CD4-positive, alpha-beta T cell (primary cell): Measurements from ENCODE around the gene NRN1L. TPM values are rescaled to one million over a fixed set of nuclear protein-coding genes. Genes with fewer than 3 reads are reported as not detected.

ENCODE experiments used
- ATAC-seq: fragments of 200-7000 bp; cut with Tn5 transposase; one replicate; pipeline ENCODE4 v1.10.0; 2022; ENCODE audit warnings: mild to moderate bottlenecking; ENCODE audit not compliant: poor library complexity
- CTCF ChIA-PET: fragments of 350-600 bp; sonication (Branson Sonifier 250); formaldehyde crosslinking; loops from one replicate; lab custom pipeline; 2021; ENCODE audit warnings: antibody characterized with exemption, inconsistent platforms; lab: Charles Lee
- POLR2A ChIA-PET: fragments of 350-600 bp; sonication (Branson Sonifier 250); formaldehyde crosslinking; loops from one replicate; lab custom pipeline; 2021; ENCODE audit warnings: antibody characterized with exemption, inconsistent platforms; lab: Charles Lee
- DNase-seq, 14 experiments: peaks; one replicate each; pipeline ENCODE4 v3.0.0-alpha.2; 2013 to 2020; ENCODE audit warnings: mixed read lengths in 2 of 14
- H3K27ac ChIP-seq, 2 donors: one replicate each; pipeline versions ENCODE4 v1.5.1 to v1.7.0; 2013; ENCODE audit warnings: low read length in 2 of 2, low read depth in 1 of 2, mild to moderate bottlenecking in 1 of 2
- H3K27me3 ChIP-seq, 2 experiments: 1 replicate in 1 of 2; 2 replicates in 1 of 2; pipeline versions ENCODE4 v1.6.1 to v1.7.0; 2013; ENCODE audit warnings: low read length in 2 of 2, control low read depth in 1 of 2, mild to moderate bottlenecking in 1 of 2, moderate library complexity in 1 of 2; ENCODE audit not compliant: insufficient read depth in 2 of 2, control insufficient read depth in 1 of 2
- H3K36me3 ChIP-seq: one replicate; pipeline ENCODE4 v1.6.1; 2013; ENCODE audit warnings: low read length, control low read depth; ENCODE audit not compliant: insufficient read depth
- H3K4me1 ChIP-seq: one replicate; pipeline ENCODE4 v1.6.1; 2013; ENCODE audit warnings: low read length, control low read depth; ENCODE audit not compliant: insufficient read depth
- H3K4me3 ChIP-seq: one replicate; pipeline ENCODE4 v1.5.1; 2013; ENCODE audit warnings: mild to moderate bottlenecking, low read length, moderate library complexity
- H3K9me3 ChIP-seq, 2 experiments: 1 replicate in 1 of 2; 2 replicates in 1 of 2; pipeline versions ENCODE4 v1.6.1 to v1.7.0; 2013; ENCODE audit warnings: low read length in 2 of 2, mild to moderate bottlenecking in 2 of 2, control low read depth in 1 of 2, moderate library complexity in 1 of 2; ENCODE audit not compliant: control insufficient read depth in 1 of 2, insufficient read depth in 1 of 2
- H3K27ac Mint-ChIP-seq: one replicate; pipeline ENCODE4 v1.8.0; 2020; ENCODE audit warnings: mixed read lengths
- H3K27me3 Mint-ChIP-seq: one replicate; pipeline ENCODE4 v1.8.0; 2021; ENCODE audit warnings: mixed read lengths
- H3K36me3 Mint-ChIP-seq: one replicate; pipeline ENCODE4 v1.8.0; 2021; ENCODE audit warnings: low read depth, mixed read lengths
- H3K4me1 Mint-ChIP-seq: one replicate; pipeline ENCODE4 v1.8.0; 2021; ENCODE audit warnings: low read depth, mixed read lengths
- H3K4me3 Mint-ChIP-seq: one replicate; pipeline ENCODE4 v1.8.0; 2020; ENCODE audit warnings: mild to moderate bottlenecking, mixed read lengths
- H3K9me3 Mint-ChIP-seq: one replicate; pipeline ENCODE4 v1.8.0; 2020; ENCODE audit warnings: mixed read lengths
- CTCF ChIP-seq: fragments of 200-600 bp; IDR thresholded peaks from one replicate; pipeline ENCODE4 v1.8.0; 2022; ENCODE audit warnings: antibody characterized with exemption, mild to moderate bottlenecking
- intact Hi-C, 2 experiments: fragments of 100-400 bp; cut with DNase I in 1 of 2; cut with micrococcal nuclease in 1 of 2; formaldehyde crosslinking; loops; one replicate each; pipeline versions ENCODE4 v1.15.1 to v1.9.0; 2023 to 2025; cut with DNase I, micrococcal nuclease
- total RNA-seq, 174 experiments: library from RNA in 2 of 174; stranded (reverse) in 2 of 174; gene quantifications; one replicate each; pipeline ENCODE4 v1.2.3 and lab custom pipeline; 2021 to 2026

The NRN1L gene
- total RNA-seq, 2 experiments from 2014 or later, result 2.9 to 4.4 TPM

GRCh38 chr16:67879936-67880335, 4.7 kb upstream of the NRN1L start:
- Mint-ChIP-seq H3K4me3 (no peak overlapping the region), H3K9me3 (no peaks in the 10 kb centered on the region), H3K4me1 (peaks cover 12% of the 10 kb centered on the region), H3K27me3 (no peaks in the 10 kb centered on the region), H3K27ac (no peak overlapping the region), H3K36me3 (peaks cover 100% of the 10 kb centered on the region)
- DNase-seq (no peak), ATAC-seq (no peak)
- Histone ChIP-seq H3K4me1 (peaks cover 17% of the 10 kb centered on the region), H3K27ac (no peak overlapping the region), H3K4me3 (no peak overlapping the region), H3K27me3 (no peaks in the 10 kb centered on the region), H3K9me3 (no peaks in the 10 kb centered on the region), H3K36me3 (peaks cover 94% of the 10 kb centered on the region)
- intact Hi-C loops, result loop anchor here in 1 of 2 experiments (5.0 kb wide), 1 partner anchor 347 kb away; no protein-coding TSS in a partner anchor
- TF ChIP-seq CTCF, result no peak
- CTCF ChIA-PET, result no interaction called here
- POLR2A ChIA-PET, result interaction anchor here (0.5 kb wide), 1 partner anchor 56 kb away, joined by 3 read pairs; no protein-coding TSS in a partner anchor

- H3K27me3 Mint-ChIP-seq, result no peaks in the 10 kb centered on the region
- Histone ChIP-seq H3K4me3 (no peak overlapping the region), H3K4me1 (peaks cover 11% of the 10 kb centered on the region), H3K27ac (no peak overlapping the region), H3K27me3 (no peaks in the 10 kb centered on the region), H3K9me3 (no peaks in the 10 kb centered on the region), H3K36me3 (peaks cover 99% of the 10 kb centered on the region)
- H3K4me1 Mint-ChIP-seq, result peaks cover 5% of the 10 kb centered on the region
- H3K9me3 Mint-ChIP-seq, result no peaks in the 10 kb centered on the region
- intact Hi-C loops, result loop anchor here in 1 of 2 experiments (5.0 kb wide), 1 partner anchor 347 kb away; no protein-coding TSS in a partner anchor
- no peak for ATAC-seq
- H3K36me3 Mint-ChIP-seq, result peaks cover 99% of the 10 kb centered on the region
- POLR2A ChIA-PET, result no interaction called here
- no peak for DNase-seq
- TF ChIP-seq CTCF, result no peak
- CTCF ChIA-PET, result no interaction called here
- no peak overlapping the region for H3K27ac Mint-ChIP-seq
- no peak overlapping the region for H3K4me3 Mint-ChIP-seq
These were observed 4.1 kb upstream of the NRN1L start for GRCh38 chr16:67880584-67880983.

GRCh38 chr16:67881621-67882161, 3.0 kb upstream of the NRN1L start:
- Mint-ChIP-seq H3K36me3 (peaks cover 93% of the 10 kb centered on the region), H3K27me3 (no peaks in the 10 kb centered on the region), H3K4me1 (no peaks in the 10 kb centered on the region), H3K9me3 (no peaks in the 10 kb centered on the region), H3K27ac (no peak overlapping the region), H3K4me3 (no peak overlapping the region)
- Histone ChIP-seq H3K4me3 (no peak overlapping the region), H3K9me3 (no peaks in the 10 kb centered on the region), H3K27ac (no peak overlapping the region), H3K4me1 (no peaks in the 10 kb centered on the region), H3K36me3 (peaks cover 93% of the 10 kb centered on the region), H3K27me3 (no peaks in the 10 kb centered on the region)
- no peak for TF ChIP-seq CTCF
- POLR2A ChIA-PET, result interaction anchor here (0.7 to 1.0 kb wide), 3 partner anchors 8 to 65 kb away, joined by 3 to 4 read pairs (median 4); partner anchors contain the start of gene EDC4
- intact Hi-C loops, result loop anchor here (2.0 to 5.0 kb wide), 3 partner anchors 47 to 347 kb away; no protein-coding TSS in a partner anchor
- CTCF ChIA-PET, result interaction anchor here (2.8 kb wide), 1 partner anchor 159 kb away, joined by 16 read pairs; no protein-coding TSS in a partner anchor
- ATAC-seq (no peak), DNase-seq (no peak)
